Heart left ventricle (tissue), 16 donors: ENCODE data around the gene TMEM120A. TPM values are rescaled to one million over a fixed set of nuclear protein-coding genes. Genes with fewer than 3 reads are reported as not detected.

ENCODE experiments used
- ATAC-seq, 4 donors: fragments of 200-7000 bp; cut with Tn5 transposase; one replicate each; pipeline ENCODE4 v1.9.1; 2020 to 2022; ENCODE audit warnings: moderate library complexity in 4 of 4, mild to moderate bottlenecking in 3 of 4, moderate number of reproducible peaks in 1 of 4
- DNase-seq, 5 donors: peaks; one replicate each; pipeline ENCODE4 v3.0.0-alpha.2; 2020
- H3K27ac ChIP-seq, 12 donors: fragments of 200-600 bp; sonication (generic) in 4 of 12; one replicate each; pipeline versions ENCODE4 v1.5.0 to v1.8.0; 2016 to 2022; ENCODE audit warnings: mild to moderate bottlenecking in 2 of 12
- H3K27me3 ChIP-seq, 9 donors: fragments of 200-600 bp; sonication (generic) in 2 of 9; one replicate each; pipeline versions ENCODE4 v1.5.1 to v1.8.0; 2016 to 2022; ENCODE audit warnings: mild to moderate bottlenecking in 3 of 9
- H3K36me3 ChIP-seq, 9 donors: fragments of 200-600 bp; sonication (generic) in 2 of 9; one replicate each; pipeline versions ENCODE4 v1.5.0 to v1.8.0; 2018 to 2022; ENCODE audit warnings: mild to moderate bottlenecking in 2 of 9
- H3K4me1 ChIP-seq, 12 donors: fragments of 200-600 bp; sonication (generic) in 4 of 12; one replicate each; pipeline versions ENCODE4 v1.5.0 to v1.8.0; 2016 to 2022; ENCODE audit warnings: mild to moderate bottlenecking in 3 of 12
- H3K4me3 ChIP-seq, 12 donors: fragments of 200-600 bp; sonication (generic) in 4 of 12; one replicate each; pipeline versions ENCODE4 v1.5.0 to v1.8.0; 2017 to 2022; ENCODE audit warnings: mild to moderate bottlenecking in 9 of 12, moderate library complexity in 4 of 12
- H3K9me3 ChIP-seq, 12 donors: fragments of 200-600 bp; sonication (generic) in 4 of 12; one replicate each; pipeline versions ENCODE4 v1.5.0 to v1.8.0; 2016 to 2022; ENCODE audit warnings: mild to moderate bottlenecking in 1 of 12
- CTCF ChIP-seq, 12 donors: fragments of 200-600 bp; sonication (generic) in 4 of 12; IDR thresholded peaks; one replicate each; pipeline versions ENCODE4 v1.5.0 to v1.8.0; 2018 to 2022; ENCODE audit warnings: antibody characterized with exemption in 12 of 12, mild to moderate bottlenecking in 5 of 12
- POLR2A ChIP-seq, 2 donors: fragments of 450-650 bp; IDR thresholded peaks; one replicate each; pipeline ENCODE4 v1.6.1; 2017; ENCODE audit warnings: antibody characterized with exemption in 2 of 2, mild to moderate bottlenecking in 2 of 2, moderate library complexity in 2 of 2
- WGBS, 4 donors: extraction: QIAGEN DNeasy Blood & Tissue Kit in 2 of 4; methylation state at CpG; one replicate each; pipeline versions ENCODE4 v1.1.5 to v1.1.7; 2013 to 2018; 5-methylcytosine and 5-hydroxymethylcytosine counted together
- intact Hi-C, 10 donors: fragments of 100-400 bp; cut with DNase I; formaldehyde crosslinking; loops; one replicate each; pipeline versions ENCODE4 v1.11.1 to v1.14.2; 2022
- polyA plus RNA-seq, 2 donors: library from polyadenylated mRNA; stranded (reverse); fragments of 200-250 nt; gene quantifications; one replicate each; pipeline ENCODE4 v1.2.3, GENCODE V29; 2013
- total RNA-seq, 9 donors: library from RNA; depleted of rRNA in 2 of 9; stranded (reverse); fragments of >200 nt in 2 of 9; fragmentation: NEBNext Ultra II Directional in 3 of 9; extraction: Animal tissue kit (Norgen Biotek cat#: 25700) in 3 of 9; gene quantifications; one replicate each; pipeline versions ENCODE4 v1.1.0 to v1.2.4, GENCODE V29; 2016 to 2023
- donor health status: ischemic (EF 13 %, LVEDD 7.1; RV severe dilation, severe dysfunction).
- donor health status: healthy with polysubstance abuse.
- donor health status: DM: no; HTN: yes; CAD: no.
- donor health status: DM: no; HTN: no; CAD: no.
- donor health status: ischemic (EF 25% LVEDD 6.9; RV normal size, moderate dysfunction).
- donor health status: ischemic (EF 25% LVEDD 5.7; RV mildly dilated, moderate dysfunction).
- donor health status: healthy.
- donor health status: DM: yes; HTN: yes; CAD: no.
- donor health status: ischemic (EF 35%, LVEDD 5.7; RV mildly dilated, moderate dysfunction).
- donor health status: nonischemic (EF 11% LVEDD 7.7; RV severe dilation, severe dysfunction).
- donor health status: DM: yes; HTN: yes; CAD: no.
- donor health status: PGD.
- donor health status: ischemic (EF 29% LVEDD 5.4; RV normal size, mild dysfunction).
- donor health status: nonischemic (EF 23%, LVEDD 6.1; RV moderate dilation, normal function).

The TMEM120A gene
- total and polyA plus RNA-seq, 11 donors: 63.8 to 181 (median 130) TPM

- Histone ChIP-seq H3K27ac (peak overlapping the region in 11 of 12 donors; percentile 31 to 100 (median 96)), H3K27me3 (no peaks in the 10 kb centered on the region), H3K4me3 (no peak overlapping the region), H3K4me1 (peaks cover 6 to 56% (median 37%) of the 10 kb centered on the region in 12 donors), H3K9me3 (no peaks in the 10 kb centered on the region), H3K36me3 (peaks cover 0 to 21% (median 9%) of the 10 kb centered on the region in 9 donors)
- DNase-seq (peak in 2 of 5 donors; percentile 34 to 73), ATAC-seq (no peak)
- TF ChIP-seq CTCF (IDR thresholded peaks at IDR 0.05) (no peak), POLR2A (IDR thresholded peaks at IDR 0.05) (no peak)
- intact Hi-C loops: loop anchor here in 4 of 10 donors (5.0 to 10.0 kb wide), 3 partner anchors 55 to 117 kb away; partner anchors contain the start of genes POR (in 3 of the 4), RHBDD2 (in 2 of the 4), MDH2 (in 1 of the 4) and STYXL1 (in 1 of the 4)
- WGBS, 4 donors: 76 to 87% (median 84%) methylated on average over 20 of the region's 20 CpGs
These were observed 2.2 kb downstream of the TMEM120A start for GRCh38 chr7:75992083-75992755.

DNA sequence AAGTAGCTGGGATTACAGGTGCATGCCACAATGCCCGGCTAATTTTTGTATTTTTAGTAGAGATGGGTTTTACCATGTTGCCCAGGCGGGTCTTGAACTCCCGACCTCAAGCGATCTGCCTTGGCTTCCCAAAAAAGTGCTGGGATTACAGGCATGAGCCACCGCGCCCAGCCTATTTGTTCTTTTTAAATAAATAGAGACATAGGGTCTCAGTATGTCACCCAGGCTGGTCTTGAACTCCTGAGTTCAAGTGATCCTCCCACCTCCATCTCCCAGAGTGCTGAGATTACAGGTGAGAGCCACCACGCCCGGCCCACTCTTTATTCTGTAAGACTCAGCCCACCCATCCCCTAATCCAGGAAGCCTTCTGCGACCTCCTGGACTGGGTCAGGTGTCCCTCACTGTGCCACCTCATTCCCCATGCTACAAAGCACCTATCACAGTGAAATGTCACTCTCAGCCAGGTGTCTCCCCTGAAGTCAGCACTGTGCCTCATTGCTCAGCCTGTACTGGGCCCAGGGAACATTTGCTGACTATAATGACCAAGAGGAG is 2.8 kb downstream of the TMEM120A start:
- Histone ChIP-seq H3K27ac (peak overlapping the region in 11 of 12 donors; percentile 48 to 100 (median 93)), H3K4me3 (no peak overlapping the region), H3K36me3 (peaks cover 0 to 23% (median 16%) of the 10 kb centered on the region in 9 donors), H3K27me3 (no peaks in the 10 kb centered on the region), H3K4me1 (peaks cover 6 to 56% (median 34%) of the 10 kb centered on the region in 12 donors), H3K9me3 (no peaks in the 10 kb centered on the region)
- intact Hi-C loops: loop anchor here in 4 of 10 donors (5.0 to 10.0 kb wide), 3 partner anchors 56 to 117 kb away; partner anchors contain the start of genes POR (in 3 of the 4), RHBDD2 (in 2 of the 4), MDH2 (in 1 of the 4) and STYXL1 (in 1 of the 4)
- WGBS, 4 donors: 96 to 98% (median 97%) methylated on average over 9 of the region's 9 CpGs
- DNase-seq (peak in 1 of 5 donors; percentile 18), ATAC-seq (no peak)
- no peak for TF ChIP-seq CTCF (IDR thresholded peaks at IDR 0.05)
- no peak for TF ChIP-seq POLR2A (IDR thresholded peaks at IDR 0.05)

- no peaks in the 10 kb centered on the region for H3K27me3 ChIP-seq
- peak; percentile 66 to 84 (median 81) for DNase-seq
- no peaks in the 10 kb centered on the region for H3K9me3 ChIP-seq
- intact Hi-C loops: loop anchor here in 6 of 10 donors (5.0 to 10.0 kb wide), 4 partner anchors 58 to 115 kb away; partner anchors contain the start of genes POR (in 5 of the 6), RHBDD2 (in 2 of the 6), MDH2 (in 1 of the 6) and STYXL1 (in 1 of the 6)
- H3K27ac ChIP-seq: peak overlapping the region; percentile 52 to 100 (median 89)
- ATAC-seq: peak; percentile 30 to 54 (median 39)
- TF ChIP-seq POLR2A (IDR thresholded peaks at IDR 0.05): no peak
- TF ChIP-seq CTCF (IDR thresholded peaks at IDR 0.05): no peak
- 42 to 53% (median 49%) methylated on average over 21 of the region's 21 CpGs for WGBS, 4 donors
- peaks cover 0 to 40% (median 34%) of the 10 kb centered on the region in 9 donors for H3K36me3 ChIP-seq
- peak overlapping the region in 3 of 12 donors; percentile 5 to 28 (median 17) for H3K4me3 ChIP-seq
- H3K4me1 ChIP-seq: peaks cover 6 to 56% (median 27%) of the 10 kb centered on the region in 12 donors
These were observed 4.7 kb downstream of the TMEM120A start for GRCh38 chr7:75989500-75990388.
